NCI-H446 treated with DMSO at 0.1 percent for 48 hours (cell line): ENCODE data around the gene ARRB1.
"Not testable (repeated sequence)": the region's sequence is repeated elsewhere in the genome, so short reads cannot be mapped to it uniquely, and the experiment has no call there.

Experiments used
- DNase-seq: peaks from one replicate; lab custom pipeline; 2025; lab: John Stamatoyannopoulos, UW

The ARRB1 gene

DNA sequence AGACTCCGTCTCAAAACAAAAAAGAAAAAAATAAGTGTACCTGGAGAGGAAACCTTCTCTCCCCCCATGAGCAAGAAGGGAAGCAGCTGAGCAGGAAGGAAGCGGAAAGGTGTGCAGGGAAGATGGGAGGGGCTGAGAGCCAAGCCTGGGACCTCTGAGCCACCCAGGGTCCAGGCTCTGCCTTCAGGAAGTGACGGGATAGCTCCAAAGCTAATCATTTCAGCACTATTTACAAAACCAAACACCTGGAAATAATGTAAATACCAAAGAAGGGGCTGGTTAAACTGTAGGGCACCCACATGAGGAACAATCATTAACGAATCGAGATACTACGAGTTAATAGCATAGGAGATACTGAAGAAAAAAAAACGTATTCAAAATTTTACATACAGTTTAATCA is 27.9 kb downstream of the ARRB1 start:
- no peak for DNase-seq

DNA sequence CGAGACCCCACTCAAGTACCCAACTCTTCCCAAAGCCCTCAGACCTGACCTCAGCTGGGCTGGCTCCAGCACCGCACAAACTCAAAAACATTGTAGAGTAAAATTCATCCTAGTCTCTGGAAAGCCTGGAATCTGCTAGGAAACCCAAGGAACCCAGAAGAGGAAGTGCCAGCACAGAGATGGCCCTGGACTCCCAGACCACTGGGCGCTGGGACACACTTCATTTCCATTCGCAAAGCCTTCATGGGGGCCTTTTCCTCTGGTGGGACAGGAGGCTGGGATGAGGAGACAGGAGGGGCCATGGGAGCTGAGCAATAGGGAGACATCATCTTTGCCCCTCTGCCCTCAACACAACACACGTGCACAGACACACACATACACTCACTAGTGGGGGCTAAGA is 30.8 kb downstream of the ARRB1 start:
- no peak for DNase-seq

DNA sequence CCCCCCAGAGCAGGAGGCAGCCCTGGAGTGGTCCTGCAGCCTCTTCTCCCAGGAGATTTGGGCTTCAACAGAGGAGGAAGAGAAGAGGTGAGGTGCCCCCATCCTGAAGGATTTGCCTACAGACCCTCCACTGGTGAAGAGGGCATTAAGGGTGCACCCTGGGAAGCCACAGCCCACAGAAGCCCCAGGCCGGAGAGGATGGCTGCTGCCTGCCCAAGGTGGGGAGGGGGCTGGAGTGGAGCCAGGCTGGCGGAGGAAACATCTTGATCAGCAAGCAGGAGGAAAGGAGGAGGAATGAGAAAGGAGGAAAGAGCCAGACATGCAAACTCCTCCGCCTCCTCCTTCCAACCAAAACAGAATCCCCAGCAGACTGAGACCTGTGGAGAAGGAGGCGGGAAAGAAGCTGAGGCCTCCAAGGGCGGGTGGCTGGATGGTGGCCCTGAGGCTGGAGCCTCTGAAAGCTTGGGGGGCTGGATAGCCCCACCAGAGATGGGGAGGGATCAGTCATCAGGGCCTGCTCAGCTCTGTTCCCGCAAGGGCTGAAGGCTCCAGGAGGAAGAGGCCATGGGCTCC is 31.3 kb downstream of the ARRB1 start:
- no peak for DNase-seq

DNA sequence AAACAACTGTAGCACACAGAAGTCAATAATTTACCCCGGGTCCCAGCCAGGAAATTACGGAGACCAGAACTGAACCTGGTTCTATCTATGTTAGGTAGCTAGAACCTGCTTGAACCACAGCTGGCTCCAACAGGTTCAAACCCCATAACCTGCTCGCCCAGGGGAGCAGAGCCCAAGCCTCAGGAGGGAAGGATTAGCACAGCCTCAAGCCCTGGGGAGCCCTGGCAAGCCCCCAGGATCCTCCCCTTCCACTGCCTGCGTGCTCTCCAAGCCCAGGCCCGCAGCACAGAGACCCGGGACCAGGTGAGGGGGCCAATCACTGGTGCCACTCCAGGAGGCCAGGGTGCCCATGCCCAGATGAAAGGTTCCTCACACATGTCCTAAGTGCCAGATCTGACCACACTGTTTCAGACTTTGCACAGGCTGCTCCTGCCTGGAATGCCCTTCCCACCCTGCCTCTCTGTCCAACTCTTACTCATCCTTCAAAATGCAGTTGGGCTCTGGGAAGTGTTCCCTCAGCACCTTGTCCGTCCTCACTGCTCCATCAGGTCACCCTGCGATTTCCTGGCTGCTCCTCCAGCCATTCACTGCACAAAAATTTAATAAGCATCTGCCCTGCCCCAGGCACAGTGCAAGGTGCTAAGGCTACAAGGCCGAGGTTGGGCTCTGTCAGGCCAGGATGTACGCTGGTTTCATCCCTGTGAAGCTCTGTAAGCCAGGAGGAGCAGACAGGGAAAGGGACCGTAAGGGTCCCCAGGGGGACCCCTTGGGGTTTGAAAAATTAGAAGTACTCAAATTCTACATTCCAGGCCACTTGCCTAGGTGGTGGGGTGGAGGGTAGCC is 32.2 kb downstream of the ARRB1 start:
- DNase-seq: no peak

DNA sequence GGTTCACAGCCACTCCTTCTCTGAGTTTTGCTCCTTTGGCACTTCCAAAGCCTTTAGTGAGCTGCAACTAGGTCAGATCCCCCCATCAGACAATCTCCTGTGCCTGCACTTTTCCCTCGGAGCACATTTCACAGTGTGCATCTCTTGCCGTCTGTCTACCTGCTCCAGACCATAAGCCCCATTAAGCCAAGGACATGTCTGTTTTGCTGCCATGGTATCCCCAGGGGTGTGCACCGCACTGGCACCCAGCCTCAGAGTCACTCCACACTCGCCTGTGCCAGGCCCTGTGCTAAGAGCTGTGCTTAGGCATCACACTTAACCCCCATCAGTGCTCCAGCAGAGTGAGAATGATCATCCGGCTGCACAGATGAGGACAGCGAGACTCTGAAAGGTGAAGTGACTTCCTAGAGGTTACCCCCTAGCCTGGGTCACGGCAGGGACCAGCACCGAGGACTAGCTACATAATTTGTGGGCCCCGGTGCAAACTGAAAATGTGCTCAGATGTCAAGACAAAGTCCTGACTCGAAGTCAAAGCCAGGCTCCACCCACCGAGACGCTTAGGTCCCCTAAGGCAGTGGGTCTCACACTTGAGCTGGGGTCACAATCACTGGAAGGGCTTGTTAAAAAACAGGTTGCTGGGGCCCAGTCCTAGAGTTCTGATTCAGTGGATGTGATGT is 33.9 kb downstream of the ARRB1 start:
- DNase-seq: no peak

DNA sequence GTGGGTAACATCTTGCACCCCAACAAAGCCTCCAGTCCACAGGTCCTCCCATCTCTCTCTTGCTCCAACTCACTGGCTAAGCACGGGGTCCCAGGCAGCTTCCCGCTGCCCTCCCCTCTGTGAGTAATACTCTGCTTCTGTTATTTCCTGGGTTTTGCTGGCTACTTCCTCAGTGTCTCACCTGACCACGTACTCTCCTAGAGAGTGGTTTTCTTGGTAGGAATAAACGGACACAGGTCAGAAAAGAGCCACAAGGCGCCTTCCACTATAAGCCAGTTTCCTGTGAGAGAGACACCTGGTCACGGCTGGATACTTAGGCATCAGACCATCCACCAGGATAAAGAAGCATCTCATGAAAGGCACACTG is 36.0 kb downstream of the ARRB1 start:
- DNase-seq: no peak

DNA sequence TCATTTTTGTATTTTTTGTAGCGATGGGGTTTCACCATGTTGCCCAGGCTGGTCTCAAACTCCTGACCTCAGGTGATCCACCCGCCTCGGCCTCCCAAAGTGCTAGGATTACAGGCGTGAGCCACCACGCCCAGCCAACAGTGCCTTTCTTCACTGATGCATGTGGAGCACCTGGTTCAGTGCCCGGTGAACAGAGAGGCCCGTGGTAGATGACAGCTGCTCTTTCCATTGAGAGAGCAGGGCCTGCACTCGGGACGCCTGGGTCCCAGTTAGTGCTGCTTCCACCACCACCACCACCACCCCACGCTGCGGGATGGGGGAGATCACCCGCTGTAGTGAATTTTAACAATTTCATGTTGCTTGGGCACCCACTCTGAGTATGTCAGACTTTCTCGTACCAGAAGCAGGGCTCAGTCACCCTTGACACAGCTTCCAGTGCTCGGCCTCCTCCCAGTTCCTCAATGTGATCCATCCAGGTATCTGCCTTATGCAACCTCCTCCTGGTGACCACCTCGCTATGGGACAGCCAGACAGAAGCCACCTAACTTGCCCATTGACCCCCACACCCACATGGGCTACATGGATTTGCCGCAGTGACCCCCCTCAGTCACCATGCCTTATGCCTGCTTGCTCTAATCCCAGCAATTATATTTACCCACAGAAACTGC is 36.6 kb downstream of the ARRB1 start:
- DNase-seq: no peak

DNA sequence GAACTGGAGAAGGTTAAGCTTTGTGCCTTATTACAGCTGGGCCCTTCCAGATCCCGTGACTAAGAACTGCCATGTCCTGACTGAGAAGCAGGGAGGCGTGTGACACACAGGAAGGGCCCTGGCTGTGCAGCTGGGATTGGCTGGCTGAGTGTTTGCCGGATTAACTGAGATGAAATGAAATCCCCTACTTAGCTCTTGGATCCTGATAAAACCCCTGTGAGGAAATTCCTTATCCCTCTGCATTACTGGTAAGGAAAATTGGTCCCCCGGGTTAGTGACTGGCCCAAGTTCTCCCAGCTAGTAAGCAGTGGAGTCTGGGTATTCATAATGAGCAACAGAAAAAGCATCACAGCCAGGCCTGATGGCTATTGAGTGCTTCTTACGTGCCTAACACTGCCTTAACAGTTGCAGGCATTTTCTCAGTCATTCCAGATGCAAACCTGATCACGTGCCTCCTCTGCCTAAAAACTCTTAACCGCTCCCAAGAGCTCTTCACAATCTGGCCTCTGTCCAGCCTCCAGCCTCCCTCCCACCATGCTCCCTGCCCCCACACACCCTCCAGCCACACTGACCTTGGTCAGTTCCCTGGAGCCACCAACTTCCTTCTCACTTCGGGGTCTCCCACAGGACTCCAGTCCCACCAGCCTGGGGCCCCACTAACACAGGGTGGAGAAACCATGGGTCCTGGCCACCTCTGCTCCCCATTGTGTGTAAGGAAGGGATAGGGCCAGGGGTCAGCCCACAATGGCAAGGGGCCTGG is 37.8 kb downstream of the ARRB1 start:
- no peak for DNase-seq

DNA sequence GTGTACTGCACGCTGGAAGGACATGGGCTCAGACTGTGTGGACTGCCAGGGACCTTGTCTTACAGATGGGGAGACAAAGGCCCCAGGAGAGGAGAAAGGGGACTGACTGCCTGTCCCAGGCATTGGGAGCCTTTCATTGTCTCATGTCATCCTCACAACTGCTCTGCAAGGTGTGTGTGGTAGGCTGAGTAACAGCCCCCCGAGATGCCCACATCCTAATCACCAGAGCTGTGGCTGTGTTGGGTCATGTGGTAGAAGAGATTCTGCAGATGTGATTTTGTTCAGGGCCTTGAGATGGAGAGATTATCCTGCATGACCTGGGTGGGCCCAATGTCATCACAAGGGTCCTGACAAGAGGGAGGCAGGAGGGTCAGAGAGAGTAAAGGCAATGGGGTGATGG is 39.1 kb downstream of the ARRB1 start:
- no peak for DNase-seq

DNA sequence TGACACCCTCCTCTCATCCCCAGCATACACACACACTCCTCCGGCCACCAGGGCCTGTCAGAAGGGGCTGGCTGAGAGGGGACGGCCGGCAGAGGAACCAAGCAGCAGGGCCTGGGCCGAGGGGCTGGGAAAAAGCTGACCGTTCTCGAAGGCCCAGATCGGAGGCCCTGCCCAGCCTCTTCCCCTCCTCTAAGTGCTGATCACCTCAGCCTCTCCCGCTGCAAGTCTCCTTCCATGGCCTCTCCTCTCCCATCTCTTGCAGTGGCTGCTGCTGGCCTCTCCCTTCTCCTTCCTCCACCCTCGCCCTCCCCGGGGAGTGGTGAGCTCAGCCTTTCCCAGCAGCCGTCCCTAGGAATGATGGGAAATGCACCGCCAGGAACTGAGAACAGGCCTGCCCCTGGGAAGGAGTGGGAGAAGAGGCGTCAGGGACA is 39.6 kb downstream of the ARRB1 start:
- no peak for DNase-seq

DNA sequence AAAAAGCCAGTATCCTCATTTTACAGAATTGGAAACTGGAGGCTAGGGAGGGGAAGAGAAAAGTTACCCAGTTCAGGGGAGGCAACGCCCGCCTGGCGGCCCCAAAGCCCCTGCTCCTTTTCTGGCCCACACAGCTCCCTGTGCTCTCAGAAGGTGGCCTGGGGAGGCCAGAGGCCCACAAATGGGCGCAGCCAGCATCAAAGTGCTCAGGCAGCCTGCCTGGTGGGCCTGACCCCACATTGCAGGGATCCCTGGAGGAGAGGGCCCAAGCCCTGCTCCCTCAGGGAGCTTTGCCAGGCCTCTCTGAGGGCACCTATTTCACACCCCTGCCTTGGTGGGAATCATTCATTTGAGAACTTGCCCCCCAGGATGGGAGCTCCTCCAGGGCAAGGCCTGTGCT is 42.5 kb downstream of the ARRB1 start:
- DNase-seq: no peak

DNA sequence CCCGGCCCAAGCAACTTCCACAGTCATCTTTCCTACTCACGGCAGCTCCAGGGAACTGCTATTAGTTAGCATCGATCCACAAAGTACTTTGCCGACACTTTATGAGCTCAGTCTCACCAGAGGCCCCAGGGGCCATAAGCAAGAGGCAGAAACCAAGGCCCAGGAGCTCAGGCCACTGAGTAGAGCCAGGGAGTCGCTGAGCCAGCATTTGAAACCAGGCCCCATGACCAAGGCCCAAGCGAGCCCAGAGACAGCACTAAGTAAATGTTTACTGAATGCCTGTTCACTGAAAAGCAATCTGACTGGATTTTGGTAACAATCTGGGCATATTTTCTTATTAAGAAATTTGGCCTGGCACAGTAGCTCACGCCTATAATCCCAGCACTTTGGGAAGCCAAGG is 43.3 kb downstream of the ARRB1 start:
- no peak for DNase-seq

DNA sequence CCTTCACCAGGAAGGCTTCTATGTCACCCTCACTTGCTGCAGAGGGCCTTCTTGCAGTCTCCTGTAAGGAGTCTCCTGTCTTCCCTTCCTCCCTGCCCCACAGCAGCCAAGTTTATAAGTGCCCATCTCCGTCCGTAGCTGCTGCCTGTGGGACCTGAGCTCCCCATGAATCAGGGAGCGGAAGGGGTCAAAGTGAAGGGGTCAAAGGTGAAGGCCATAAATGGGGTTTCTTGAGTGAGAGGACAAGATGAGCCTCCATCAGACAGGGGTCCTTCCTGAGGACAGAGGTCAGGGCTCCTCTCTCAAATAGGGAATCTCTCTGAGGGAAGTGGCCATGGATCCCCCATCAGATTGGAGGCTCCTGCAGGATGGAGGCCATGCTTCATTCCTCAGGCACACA is 44.4 kb downstream of the ARRB1 start:
- no peak for DNase-seq

DNA sequence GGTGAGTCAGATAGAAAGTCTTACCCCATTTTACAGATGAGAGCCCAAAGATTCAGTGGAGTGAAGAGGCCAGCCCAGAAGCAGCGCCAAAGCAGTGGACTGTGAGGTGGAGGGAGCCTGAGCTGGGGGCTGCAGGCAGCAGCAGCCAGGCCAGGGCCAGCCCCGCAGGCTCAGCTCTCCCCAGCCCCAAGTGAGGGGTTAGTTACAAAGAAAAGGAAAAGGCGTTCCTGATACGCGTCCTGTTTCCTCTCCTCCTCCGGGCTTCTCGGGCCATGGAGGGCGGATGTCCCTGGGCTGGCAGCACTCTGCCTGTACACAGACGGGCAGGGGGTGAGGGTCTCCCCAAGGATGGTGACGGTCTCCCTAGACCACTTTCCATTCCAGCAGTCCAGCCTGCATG is 44.9 kb downstream of the ARRB1 start:
- no peak for DNase-seq

DNA sequence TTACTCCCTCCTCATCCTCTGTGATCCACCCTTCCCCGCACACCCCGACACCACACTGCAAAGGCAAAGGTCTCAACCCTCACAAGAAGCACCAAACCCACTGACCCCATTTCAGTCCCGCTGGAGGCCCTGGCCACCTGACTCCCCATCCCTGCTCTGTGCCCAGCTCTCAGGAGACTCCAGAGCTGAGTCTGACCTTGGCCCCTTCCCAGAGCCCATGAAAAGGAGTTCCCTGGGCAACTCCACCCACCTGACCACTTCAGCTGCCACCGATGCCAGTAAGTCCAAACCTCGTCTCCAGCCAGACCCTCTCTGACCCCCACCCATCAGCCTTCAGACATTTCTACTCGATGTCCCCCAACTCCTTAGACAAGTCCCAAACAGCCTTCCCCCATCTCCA is 45.5 kb downstream of the ARRB1 start:
- DNase-seq: no peak

DNA sequence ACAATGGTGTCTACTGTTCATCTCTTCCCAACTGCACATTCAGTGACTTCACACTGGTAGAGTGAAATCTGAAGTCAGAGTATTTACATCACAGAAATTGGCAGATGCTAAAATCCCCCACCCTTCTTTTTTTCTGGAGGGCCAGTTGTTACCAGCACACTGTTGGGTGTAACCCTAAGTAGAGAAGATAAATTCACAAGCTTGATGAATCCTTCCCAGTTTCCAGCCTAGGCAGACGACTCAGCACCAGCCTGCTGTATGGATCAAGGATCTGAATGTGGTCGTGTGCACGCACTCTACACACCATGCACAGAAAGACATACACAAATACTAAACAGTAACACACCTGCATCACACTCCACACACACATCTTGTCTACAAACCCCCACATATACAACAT is 46.0 kb downstream of the ARRB1 start:
- no peak for DNase-seq

DNA sequence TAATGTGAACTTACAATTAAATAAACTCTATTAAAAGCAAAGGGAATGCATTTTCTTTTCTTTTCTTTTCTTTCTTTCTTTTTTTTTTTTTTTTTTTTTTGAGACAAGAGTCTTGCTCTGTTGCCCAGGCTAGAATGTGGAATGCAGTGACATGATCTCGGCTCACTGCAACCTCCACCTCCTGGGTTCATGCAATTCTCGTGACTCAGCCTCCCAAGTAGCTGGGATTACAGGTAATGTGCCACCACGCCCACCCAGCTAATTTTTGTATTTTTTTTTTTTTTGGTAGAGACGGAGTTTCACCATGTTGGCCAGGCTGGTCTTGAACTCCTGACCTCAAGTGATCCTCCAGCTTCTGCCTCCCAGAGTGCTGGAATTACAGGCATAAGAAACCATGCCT is 46.5 kb downstream of the ARRB1 start:
- not testable (repeated sequence) for DNase-seq

DNA sequence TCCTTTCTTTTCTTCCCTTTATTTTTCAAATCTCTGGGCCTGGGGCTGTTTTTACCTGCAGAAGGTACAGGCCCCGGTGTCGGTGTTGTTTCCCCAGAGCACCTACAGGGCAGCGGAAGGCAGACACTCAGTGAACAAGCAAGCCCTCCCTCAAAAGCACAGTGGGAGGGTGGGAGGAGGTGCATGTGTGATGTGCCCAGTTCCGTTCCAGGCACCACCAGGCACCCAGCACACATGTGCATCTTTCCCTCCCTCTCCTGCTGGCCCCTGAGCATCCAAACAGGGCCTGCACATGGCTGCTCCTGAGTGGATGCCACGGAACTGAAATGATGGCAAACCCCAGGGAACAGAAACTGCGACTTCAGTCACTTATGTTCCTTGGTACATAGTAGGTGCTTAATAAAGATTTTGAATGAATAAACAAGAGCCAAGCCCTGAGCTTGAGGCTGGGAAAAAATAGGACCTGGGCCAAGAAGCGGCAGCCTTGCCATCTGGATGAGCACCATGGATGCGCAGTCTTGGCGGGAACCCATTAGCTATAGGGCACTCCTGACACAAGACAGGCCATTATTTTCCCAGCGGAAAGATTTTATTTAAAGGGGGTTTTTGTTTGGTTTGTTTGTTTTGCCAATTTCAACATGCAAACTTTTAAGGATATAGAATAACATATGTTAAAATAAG is 47.8 kb downstream of the ARRB1 start:
- peak; percentile 73 for DNase-seq

DNA sequence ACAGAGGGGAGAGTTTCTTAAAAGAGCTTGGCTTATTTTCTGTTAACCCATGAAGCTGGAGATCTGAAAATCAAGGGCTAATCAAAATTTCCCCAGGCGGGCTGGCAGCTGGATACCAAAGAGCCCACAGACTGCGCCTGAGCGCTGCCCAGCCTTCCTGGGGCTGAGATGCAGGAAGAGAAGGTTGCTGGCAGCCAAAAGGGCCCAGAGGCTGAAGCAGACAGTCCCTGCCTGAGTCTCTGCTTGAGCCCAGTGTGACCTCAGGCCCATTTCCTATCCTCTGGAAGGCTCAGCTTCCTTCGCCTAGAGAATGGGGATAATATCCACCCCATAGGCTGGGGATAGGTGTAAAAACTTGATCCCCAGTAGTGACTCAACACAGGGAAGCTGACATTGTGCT is 49.1 kb downstream of the ARRB1 start:
- no peak for DNase-seq

DNA sequence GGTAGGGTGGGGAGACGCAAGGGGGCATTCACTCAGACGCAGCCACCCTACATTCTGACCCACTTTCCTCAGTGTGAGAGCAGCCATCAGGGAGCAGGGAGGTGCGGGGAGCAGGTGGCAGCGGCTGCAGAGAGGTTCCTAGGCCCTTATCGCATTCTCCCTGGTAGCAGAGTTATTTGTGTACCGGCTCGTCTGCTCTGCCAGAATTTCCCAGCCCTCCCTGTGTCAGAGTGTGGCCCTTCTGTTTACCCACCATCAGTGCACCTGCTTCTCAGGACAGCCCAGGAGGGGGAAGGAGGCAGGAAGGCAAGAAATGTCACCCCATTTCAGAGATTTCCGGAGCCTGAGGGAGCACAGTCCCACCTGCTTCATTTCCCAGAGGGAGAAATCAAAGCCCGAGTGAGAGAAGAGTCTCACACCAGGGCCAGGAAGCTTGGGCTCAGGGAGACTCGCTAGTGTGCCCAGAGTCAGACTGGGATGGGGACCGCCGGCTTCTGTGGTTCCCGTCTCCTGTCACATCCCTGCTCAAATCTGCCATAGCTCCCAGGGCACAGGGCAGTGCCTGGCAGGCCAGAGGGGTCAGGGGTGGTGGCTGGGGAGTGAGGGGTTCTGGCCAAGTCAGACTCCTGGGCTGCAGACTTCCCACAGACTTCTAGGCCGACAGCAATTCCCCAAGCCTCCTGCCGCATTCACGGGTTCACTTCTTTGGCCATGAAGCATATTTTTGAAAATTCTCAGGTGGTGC is 49.7 kb downstream of the ARRB1 start:
- DNase-seq: no peak

DNA sequence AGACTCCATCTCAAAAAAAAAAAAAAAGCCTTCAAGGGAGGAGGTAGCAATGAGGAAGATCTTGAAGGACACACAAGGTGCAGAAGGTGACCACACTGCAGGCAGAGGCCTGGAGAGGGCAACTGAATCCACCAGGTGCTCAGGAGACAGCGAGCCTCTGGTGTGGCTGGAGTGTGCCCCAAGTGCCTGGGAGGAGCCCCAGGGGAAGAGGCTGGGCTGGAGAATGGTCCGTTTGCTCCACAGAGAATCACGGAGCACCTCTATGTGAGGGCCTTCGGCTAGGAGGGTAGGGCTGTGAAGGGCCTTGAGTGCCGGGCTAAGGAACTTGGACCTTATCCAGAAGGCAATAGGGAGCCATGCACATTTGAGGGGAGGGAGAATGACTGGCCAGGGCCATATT is 50.3 kb downstream of the ARRB1 start:
- DNase-seq: no peak
